ENCODE data around the gene EFCAB6.

DNA sequence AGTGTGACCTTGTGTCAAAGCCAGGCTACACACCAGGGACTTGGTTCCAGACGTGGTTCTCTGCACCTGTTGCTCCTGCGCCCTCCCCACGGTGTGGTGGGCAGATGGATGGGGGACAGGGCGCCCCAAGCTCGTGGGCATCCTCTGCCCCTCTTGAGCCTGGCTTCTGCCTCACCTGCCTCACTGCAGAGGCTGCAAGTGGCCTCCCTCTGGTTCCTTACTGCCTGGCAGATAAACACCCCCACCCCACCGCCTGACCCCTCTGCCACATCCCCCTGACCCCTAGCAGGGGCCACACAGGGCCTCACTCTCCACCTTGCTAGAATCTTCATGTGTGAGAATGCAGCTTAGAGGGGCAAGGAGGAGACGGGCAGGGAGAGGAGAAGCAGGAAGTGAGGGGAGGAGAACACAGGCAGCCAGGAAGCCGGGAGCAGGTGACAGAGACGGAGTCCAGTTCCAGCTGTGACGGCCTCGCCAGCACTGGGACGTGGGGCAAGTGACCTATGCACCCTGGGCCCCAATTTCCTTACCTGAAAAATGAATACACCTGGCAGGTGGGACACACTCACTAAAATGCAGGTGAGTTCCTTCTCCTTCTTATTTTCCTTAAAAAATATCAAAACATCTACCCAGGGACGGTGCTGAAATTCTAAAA, 178.3 kb downstream of the EFCAB6 start:
- TF ChIP-seq, protein P1, sequence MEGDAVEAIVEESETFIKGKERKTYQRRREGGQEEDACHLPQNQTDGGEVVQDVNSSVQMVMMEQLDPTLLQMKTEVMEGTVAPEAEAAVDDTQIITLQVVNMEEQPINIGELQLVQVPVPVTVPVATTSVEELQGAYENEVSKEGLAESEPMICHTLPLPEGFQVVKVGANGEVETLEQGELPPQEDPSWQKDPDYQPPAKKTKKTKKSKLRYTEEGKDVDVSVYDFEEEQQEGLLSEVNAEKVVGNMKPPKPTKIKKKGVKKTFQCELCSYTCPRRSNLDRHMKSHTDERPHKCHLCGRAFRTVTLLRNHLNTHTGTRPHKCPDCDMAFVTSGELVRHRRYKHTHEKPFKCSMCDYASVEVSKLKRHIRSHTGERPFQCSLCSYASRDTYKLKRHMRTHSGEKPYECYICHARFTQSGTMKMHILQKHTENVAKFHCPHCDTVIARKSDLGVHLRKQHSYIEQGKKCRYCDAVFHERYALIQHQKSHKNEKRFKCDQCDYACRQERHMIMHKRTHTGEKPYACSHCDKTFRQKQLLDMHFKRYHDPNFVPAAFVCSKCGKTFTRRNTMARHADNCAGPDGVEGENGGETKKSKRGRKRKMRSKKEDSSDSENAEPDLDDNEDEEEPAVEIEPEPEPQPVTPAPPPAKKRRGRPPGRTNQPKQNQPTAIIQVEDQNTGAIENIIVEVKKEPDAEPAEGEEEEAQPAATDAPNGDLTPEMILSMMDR (IDR thresholded peaks at IDR 0.05 in 8 of 11, conservative IDR thresholded peaks at IDR 0.05 in 3 of 11) = no peak
- no peak for TF ChIP-seq POLR2A (IDR thresholded peaks at IDR 0.05)
